ENCODE data around the gene HIRA. TPM values are rescaled to one million over a fixed set of nuclear protein-coding genes. Genes with fewer than 3 reads are reported as not detected.

The HIRA gene
- total and polyA plus RNA-seq, 2 of the 8 experiments (the other 6 are each of a cell fraction or from before 2014, with no cell fraction given) = 34.9 to 67.2 TPM

DNA sequence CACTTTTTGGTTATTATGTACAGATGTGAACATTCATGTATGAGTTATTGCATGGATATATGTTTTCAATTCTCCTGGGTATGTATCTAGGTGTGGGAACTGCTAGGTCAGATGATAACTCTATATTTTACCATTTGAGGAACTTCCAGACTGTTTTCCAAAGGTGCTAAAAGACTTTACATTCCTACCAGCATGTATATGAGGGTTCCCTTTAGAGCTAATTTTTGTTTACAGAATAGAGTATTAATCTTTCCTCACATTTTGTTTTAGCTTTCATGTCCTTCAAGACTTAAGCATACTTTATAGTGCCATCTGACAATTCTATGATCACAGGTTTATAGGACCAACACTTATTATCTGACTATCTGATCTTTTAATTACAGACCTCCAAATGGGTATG is 59.6 kb downstream of the HIRA start (continued):
- TF ChIP-seq, protein P1, sequence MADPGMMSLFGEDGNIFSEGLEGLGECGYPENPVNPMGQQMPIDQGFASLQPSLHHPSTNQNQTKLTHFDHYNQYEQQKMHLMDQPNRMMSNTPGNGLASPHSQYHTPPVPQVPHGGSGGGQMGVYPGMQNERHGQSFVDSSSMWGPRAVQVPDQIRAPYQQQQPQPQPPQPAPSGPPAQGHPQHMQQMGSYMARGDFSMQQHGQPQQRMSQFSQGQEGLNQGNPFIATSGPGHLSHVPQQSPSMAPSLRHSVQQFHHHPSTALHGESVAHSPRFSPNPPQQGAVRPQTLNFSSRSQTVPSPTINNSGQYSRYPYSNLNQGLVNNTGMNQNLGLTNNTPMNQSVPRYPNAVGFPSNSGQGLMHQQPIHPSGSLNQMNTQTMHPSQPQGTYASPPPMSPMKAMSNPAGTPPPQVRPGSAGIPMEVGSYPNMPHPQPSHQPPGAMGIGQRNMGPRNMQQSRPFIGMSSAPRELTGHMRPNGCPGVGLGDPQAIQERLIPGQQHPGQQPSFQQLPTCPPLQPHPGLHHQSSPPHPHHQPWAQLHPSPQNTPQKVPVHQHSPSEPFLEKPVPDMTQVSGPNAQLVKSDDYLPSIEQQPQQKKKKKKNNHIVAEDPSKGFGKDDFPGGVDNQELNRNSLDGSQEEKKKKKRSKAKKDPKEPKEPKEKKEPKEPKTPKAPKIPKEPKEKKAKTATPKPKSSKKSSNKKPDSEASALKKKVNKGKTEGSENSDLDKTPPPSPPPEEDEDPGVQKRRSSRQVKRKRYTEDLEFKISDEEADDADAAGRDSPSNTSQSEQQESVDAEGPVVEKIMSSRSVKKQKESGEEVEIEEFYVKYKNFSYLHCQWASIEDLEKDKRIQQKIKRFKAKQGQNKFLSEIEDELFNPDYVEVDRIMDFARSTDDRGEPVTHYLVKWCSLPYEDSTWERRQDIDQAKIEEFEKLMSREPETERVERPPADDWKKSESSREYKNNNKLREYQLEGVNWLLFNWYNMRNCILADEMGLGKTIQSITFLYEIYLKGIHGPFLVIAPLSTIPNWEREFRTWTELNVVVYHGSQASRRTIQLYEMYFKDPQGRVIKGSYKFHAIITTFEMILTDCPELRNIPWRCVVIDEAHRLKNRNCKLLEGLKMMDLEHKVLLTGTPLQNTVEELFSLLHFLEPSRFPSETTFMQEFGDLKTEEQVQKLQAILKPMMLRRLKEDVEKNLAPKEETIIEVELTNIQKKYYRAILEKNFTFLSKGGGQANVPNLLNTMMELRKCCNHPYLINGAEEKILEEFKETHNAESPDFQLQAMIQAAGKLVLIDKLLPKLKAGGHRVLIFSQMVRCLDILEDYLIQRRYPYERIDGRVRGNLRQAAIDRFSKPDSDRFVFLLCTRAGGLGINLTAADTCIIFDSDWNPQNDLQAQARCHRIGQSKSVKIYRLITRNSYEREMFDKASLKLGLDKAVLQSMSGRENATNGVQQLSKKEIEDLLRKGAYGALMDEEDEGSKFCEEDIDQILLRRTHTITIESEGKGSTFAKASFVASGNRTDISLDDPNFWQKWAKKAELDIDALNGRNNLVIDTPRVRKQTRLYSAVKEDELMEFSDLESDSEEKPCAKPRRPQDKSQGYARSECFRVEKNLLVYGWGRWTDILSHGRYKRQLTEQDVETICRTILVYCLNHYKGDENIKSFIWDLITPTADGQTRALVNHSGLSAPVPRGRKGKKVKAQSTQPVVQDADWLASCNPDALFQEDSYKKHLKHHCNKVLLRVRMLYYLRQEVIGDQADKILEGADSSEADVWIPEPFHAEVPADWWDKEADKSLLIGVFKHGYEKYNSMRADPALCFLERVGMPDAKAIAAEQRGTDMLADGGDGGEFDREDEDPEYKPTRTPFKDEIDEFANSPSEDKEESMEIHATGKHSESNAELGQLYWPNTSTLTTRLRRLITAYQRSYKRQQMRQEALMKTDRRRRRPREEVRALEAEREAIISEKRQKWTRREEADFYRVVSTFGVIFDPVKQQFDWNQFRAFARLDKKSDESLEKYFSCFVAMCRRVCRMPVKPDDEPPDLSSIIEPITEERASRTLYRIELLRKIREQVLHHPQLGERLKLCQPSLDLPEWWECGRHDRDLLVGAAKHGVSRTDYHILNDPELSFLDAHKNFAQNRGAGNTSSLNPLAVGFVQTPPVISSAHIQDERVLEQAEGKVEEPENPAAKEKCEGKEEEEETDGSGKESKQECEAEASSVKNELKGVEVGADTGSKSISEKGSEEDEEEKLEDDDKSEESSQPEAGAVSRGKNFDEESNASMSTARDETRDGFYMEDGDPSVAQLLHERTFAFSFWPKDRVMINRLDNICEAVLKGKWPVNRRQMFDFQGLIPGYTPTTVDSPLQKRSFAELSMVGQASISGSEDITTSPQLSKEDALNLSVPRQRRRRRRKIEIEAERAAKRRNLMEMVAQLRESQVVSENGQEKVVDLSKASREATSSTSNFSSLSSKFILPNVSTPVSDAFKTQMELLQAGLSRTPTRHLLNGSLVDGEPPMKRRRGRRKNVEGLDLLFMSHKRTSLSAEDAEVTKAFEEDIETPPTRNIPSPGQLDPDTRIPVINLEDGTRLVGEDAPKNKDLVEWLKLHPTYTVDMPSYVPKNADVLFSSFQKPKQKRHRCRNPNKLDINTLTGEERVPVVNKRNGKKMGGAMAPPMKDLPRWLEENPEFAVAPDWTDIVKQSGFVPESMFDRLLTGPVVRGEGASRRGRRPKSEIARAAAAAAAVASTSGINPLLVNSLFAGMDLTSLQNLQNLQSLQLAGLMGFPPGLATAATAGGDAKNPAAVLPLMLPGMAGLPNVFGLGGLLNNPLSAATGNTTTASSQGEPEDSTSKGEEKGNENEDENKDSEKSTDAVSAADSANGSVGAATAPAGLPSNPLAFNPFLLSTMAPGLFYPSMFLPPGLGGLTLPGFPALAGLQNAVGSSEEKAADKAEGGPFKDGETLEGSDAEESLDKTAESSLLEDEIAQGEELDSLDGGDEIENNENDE (IDR thresholded peaks at IDR 0.05; ENCODE audit: insufficient replicate concordance, low read length) = no peak
- TF ChIP-seq TCF12 (IDR thresholded peaks at IDR 0.05; ENCODE audit: low read depth, low read length) (no peak), CHD2 (IDR thresholded peaks at IDR 0.05; ENCODE audit: low read length) (no peak), SUZ12 (IDR thresholded peaks at IDR 0.05; ENCODE audit: low read length) (no peak), POU5F1 (IDR thresholded peaks at IDR 0.05; ENCODE audit: low read depth, low read length) (no peak), SIRT6 (IDR thresholded peaks at IDR 0.05; ENCODE audit: low read length) (no peak), SIX5 (IDR thresholded peaks at IDR 0.05; ENCODE audit: low read depth, low read length) (no peak), PHF8 (conservative IDR thresholded peaks at IDR 0.05; ENCODE audit: low read depth, low read length) (no peak), KDM4A (IDR thresholded peaks at IDR 0.05; ENCODE audit: low read depth, low read length, severe bottlenecking) (no peak), CEBPB (IDR thresholded peaks at IDR 0.05; ENCODE audit: low read depth, low read length) (no peak), SIN3A (conservative IDR thresholded peaks at IDR 0.05 in 1 of 2, IDR thresholded peaks at IDR 0.05 in 1 of 2; ENCODE audit: low read depth in 1 of 2, low read length in 2 of 2) (no peak)
